GM12801 (cell line): ENCODE data around the gene WDR31.

ENCODE experiments used
- CTCF ChIP-seq: IDR thresholded peaks from one replicate; pipeline ENCODE4 v1.5.1; 2011; ENCODE audit warnings: control low read depth; ENCODE audit not compliant: insufficient read length; ENCODE audit errors: extremely low read depth

The WDR31 gene

DNA sequence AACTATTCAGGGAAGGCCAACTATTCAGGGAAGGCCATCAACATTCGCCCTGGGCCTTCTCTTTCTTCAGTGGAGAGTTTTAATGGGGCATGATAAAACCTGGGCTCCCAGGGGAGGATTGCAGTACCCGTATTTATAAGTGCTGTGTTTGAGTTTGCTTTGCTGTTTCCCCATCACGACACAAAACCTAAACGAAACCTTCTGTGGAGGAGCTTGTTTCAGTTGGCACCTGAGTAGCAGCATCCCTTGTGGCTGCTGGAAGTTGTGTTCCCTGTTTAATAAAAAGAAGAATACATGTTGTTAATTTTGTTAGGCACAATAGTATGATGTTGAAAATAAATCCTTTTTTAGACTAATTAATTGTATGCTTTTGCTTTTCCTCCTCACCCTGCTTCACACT lies 8.3 kb downstream of the WDR31 start:
- TF ChIP-seq CTCF = no peak

DNA sequence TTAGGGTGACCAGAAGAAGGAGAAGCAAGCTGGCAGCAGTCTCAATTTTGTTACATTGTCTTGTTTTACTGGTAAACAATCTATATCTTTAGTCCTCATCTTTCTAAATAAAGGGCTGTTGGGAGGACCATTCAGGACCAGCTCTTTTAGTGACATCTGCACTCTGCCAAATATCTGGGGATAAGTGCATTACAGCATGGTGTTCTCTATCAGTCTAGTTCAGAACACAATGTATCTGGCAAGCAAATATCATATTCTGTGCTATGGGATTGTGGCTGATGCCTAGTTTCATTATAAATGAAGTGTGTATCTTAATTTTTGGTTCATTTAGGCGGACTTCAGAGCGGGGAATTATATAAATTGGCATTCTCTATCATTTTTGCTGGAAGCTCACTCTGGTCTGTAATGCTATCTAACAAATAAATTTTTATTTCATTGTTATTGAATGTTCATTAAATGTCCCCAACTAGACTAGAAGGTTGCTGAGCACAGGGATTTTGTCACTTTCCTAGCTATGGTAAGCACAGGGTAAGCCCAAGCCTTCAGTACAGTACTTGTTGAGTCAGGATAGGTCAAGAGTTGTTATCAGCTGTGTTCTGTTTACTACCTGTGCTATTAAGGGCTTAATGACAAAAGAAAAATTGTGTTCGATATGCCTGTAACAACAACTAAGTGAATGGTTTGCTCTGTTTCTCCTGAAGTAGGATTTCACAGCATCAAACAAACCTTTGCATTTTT lies 11.9 kb downstream of the WDR31 start:
- TF ChIP-seq CTCF = no peak

GRCh38 chr9:113326230-113326629 lies 13.8 kb downstream of the WDR31 start:
- no peak for TF ChIP-seq CTCF

GRCh38 chr9:113322671-113323070 lies 17.4 kb downstream of the WDR31 start:
- no peak for TF ChIP-seq CTCF

- TF ChIP-seq CTCF = no peak
Measured at GRCh38 chr9:113320051-113320450, 20.0 kb downstream of the WDR31 start.

GRCh38 chr9:113319054-113319453 lies 21.0 kb downstream of the WDR31 start:
- no peak for TF ChIP-seq CTCF

GRCh38 chr9:113317777-113318176 lies 22.3 kb downstream of the WDR31 start:
- no peak for TF ChIP-seq CTCF
